Erythroblast (primary cell): ENCODE results near the gene DDX42.
"Not testable (repeated sequence)": the region's sequence is repeated elsewhere in the genome, so short reads cannot be mapped to it uniquely, and the experiment has no call there.

Source experiments
- GATA1 ChIP-seq: IDR thresholded peaks from 2 replicates; pipeline ENCODE4 v1.6.1; 2011; ENCODE audit warnings: low read depth, mild to moderate bottlenecking, control low read depth, low read length, moderate library complexity
- POLR2A ChIP-seq: IDR thresholded peaks from 2 replicates; pipeline ENCODE4 v1.6.1; 2011; ENCODE audit warnings: mild to moderate bottlenecking, low read length

GRCh38 chr17:63856425-63856824 is 82.5 kb downstream of the DDX42 start:
- TF ChIP-seq POLR2A, GATA1: not testable (repeated sequence)
